IMR-90 (cell line): ENCODE results near the gene MAOA. TPM values are rescaled to one million over a fixed set of nuclear protein-coding genes. Genes with fewer than 3 reads are reported as not detected.

Source experiments
- ATAC-seq: fragments of 200-7000 bp; cut with Tn5 transposase; 2 replicates; pipeline ENCODE4 v1.9.1; 2020; ENCODE audit warnings: low read depth, mild to moderate bottlenecking, moderate library complexity
- BruUV-seq: library from RNA; stranded (reverse); fragments of 400-500 nt; replicated peaks from 2 replicates; lab custom pipeline; 2021; lab: Mats Ljungman, UMichigan
- CTCF ChIA-PET: fragments of 300-600 bp; formaldehyde crosslinking; extraction: SDS; loops from one replicate; lab custom pipeline; 2021; ENCODE audit warnings: antibody characterized with exemption; lab: Yijun Ruan, JAX
- POLR2A ChIA-PET: fragments of 300-600 bp; sonication (Branson Sonifier 250); formaldehyde crosslinking; loops from one replicate; lab custom pipeline; 2022; ENCODE audit warnings: antibody characterized with exemption; ENCODE audit not compliant: unreplicated experiment; lab: Charles Lee
- DNase-seq: peaks from one replicate; pipeline ENCODE4 v3.0.0; 2013
- H2AFZ ChIP-seq: replicated peaks from 2 replicates; pipeline ENCODE3; 2013; ENCODE audit warnings: low read length, mild to moderate bottlenecking; ENCODE audit not compliant: poor library complexity
- H2AK5ac ChIP-seq: 2 replicates; pipeline ENCODE4 v1.6.1; 2013; ENCODE audit warnings: low read depth, low read length, inconsistent platforms
- H2AK9ac ChIP-seq: replicated peaks from 2 replicates; pipeline ENCODE3; 2013; ENCODE audit warnings: mild to moderate bottlenecking, low read depth, low read length, moderate library complexity; ENCODE audit not compliant: poor library complexity
- H2BK120ac ChIP-seq: 2 replicates; pipeline ENCODE4 v1.6.1; 2013; ENCODE audit warnings: low read depth, low read length, inconsistent platforms
- H2BK15ac ChIP-seq: 3 replicates; pipeline ENCODE4 v1.6.1; 2013; ENCODE audit warnings: low read depth, low read length, inconsistent platforms
- H2BK20ac ChIP-seq: 2 replicates; pipeline ENCODE4 v1.6.1; 2013; ENCODE audit warnings: low read depth, mild to moderate bottlenecking, inconsistent platforms, low read length, moderate library complexity
- H2BK5ac ChIP-seq: 2 replicates; pipeline ENCODE4 v1.6.1; 2013; ENCODE audit warnings: mild to moderate bottlenecking, low read depth, low read length, inconsistent platforms; ENCODE audit not compliant: poor library complexity, severe bottlenecking
- H3K14ac ChIP-seq: replicated peaks from 2 replicates; pipeline ENCODE4 v1.6.1; 2013; ENCODE audit warnings: low read depth, low read length, inconsistent platforms
- H3K18ac ChIP-seq: 2 replicates; pipeline ENCODE4 v1.6.1; 2013; ENCODE audit warnings: low read depth, low read length, control low read depth
- H3K23ac ChIP-seq: 2 replicates; pipeline ENCODE4 v1.6.1; 2013; ENCODE audit warnings: low read depth, low read length, inconsistent platforms
- H3K27ac ChIP-seq: 2 replicates; pipeline ENCODE4 v1.5.1; 2013; ENCODE audit warnings: mild to moderate bottlenecking, control low read depth, low read length; ENCODE audit not compliant: insufficient read depth
- H3K27me3 ChIP-seq: 2 replicates; pipeline ENCODE4 v1.6.1; 2013; ENCODE audit warnings: low read length; ENCODE audit not compliant: control insufficient read depth, insufficient read depth
- H3K36me3 ChIP-seq: 2 replicates; pipeline ENCODE4 v1.6.1; 2013; ENCODE audit warnings: low read length, mixed read lengths; ENCODE audit not compliant: control insufficient read depth, insufficient read depth
- H3K4ac ChIP-seq: 2 replicates; pipeline ENCODE4 v1.6.1; 2013; ENCODE audit warnings: low read depth, low read length, inconsistent platforms
- H3K4me1 ChIP-seq: 2 replicates; pipeline ENCODE4 v1.6.1; 2013; ENCODE audit warnings: low read length, mixed read lengths; ENCODE audit not compliant: control insufficient read depth, insufficient read depth
- H3K4me2 ChIP-seq: 2 replicates; pipeline ENCODE4 v1.6.1; 2013; ENCODE audit warnings: low read depth, mild to moderate bottlenecking, control low read depth, low read length, moderate library complexity
- H3K4me3 ChIP-seq: 2 replicates; pipeline ENCODE4 v1.5.1; 2013; ENCODE audit warnings: low read depth, mild to moderate bottlenecking, control low read depth, low read length, moderate library complexity; ENCODE audit not compliant: insufficient read depth
- H3K56ac ChIP-seq: 2 replicates; pipeline ENCODE4 v1.6.1; 2013; ENCODE audit warnings: low read length, inconsistent platforms; ENCODE audit not compliant: insufficient read depth; ENCODE audit errors: extremely low read depth
- H3K79me1 ChIP-seq, 2 experiments: 2 replicates each; pipeline ENCODE4 v1.6.1; 2013; ENCODE audit warnings: low read length in 2 of 2, inconsistent platforms in 1 of 2, low read depth in 1 of 2
- H3K9ac ChIP-seq: 2 replicates; pipeline ENCODE4 v1.6.1; 2013; ENCODE audit warnings: low read depth, low read length, control low read depth
- H3K9me1 ChIP-seq: 2 replicates; pipeline ENCODE4 v1.6.1; 2013; ENCODE audit warnings: low read length, inconsistent platforms; ENCODE audit not compliant: insufficient read depth
- H3K9me3 ChIP-seq: 2 replicates; pipeline ENCODE4 v1.6.1; 2013; ENCODE audit warnings: low read length; ENCODE audit not compliant: control insufficient read depth, insufficient read depth
- H4K20me1 ChIP-seq: 2 replicates; pipeline ENCODE4 v1.6.1; 2013; ENCODE audit warnings: low read length, inconsistent platforms; ENCODE audit not compliant: insufficient read depth
- H4K5ac ChIP-seq: 2 replicates; pipeline ENCODE4 v1.6.1; 2013; ENCODE audit warnings: mild to moderate bottlenecking, low read depth, low read length, control low read depth
- H4K8ac ChIP-seq, 2 experiments: 2 replicates each; pipeline ENCODE4 v1.6.1; 2013; ENCODE audit warnings: low read depth in 2 of 2, low read length in 2 of 2, control low read depth in 1 of 2, inconsistent platforms in 1 of 2
- H4K91ac ChIP-seq: 2 replicates; pipeline ENCODE4 v1.6.1; 2013; ENCODE audit warnings: low read depth, low read length, inconsistent platforms; ENCODE audit not compliant: insufficient read depth
- BHLHE40 ChIP-seq: fragments of 150-350 bp; IDR thresholded peaks from 2 replicates; pipeline ENCODE4 v1.6.1; 2016; ENCODE audit warnings: mild to moderate bottlenecking, low read depth, low read length
- CHD1 ChIP-seq: IDR thresholded peaks from 2 replicates; pipeline ENCODE4 v1.6.1; 2012; ENCODE audit warnings: low read depth, low read length, improper control_type of control experiment
- CTCF ChIP-seq: conservative IDR thresholded peaks from 2 replicates; pipeline ENCODE4 v1.5.1; 2012; ENCODE audit warnings: mild to moderate bottlenecking, low read depth, low read length, improper control_type of control experiment
- ELK1 ChIP-seq: fragments of 150-350 bp; IDR thresholded peaks from 2 replicates; pipeline ENCODE4 v1.6.1; 2016; ENCODE audit warnings: low read depth, mild to moderate bottlenecking, low read length, moderate library complexity, borderline replicate concordance
- FOS ChIP-seq: fragments of 150-350 bp; IDR thresholded peaks from 2 replicates; pipeline ENCODE4 v1.6.1; 2016; ENCODE audit warnings: low read depth, low read length
- MAFK ChIP-seq: IDR thresholded peaks from 2 replicates; pipeline ENCODE4 v1.6.1; 2012; ENCODE audit warnings: low read depth, low read length, improper control_type of control experiment
- MAZ ChIP-seq: IDR thresholded peaks from 2 replicates; pipeline ENCODE4 v1.6.1; 2012; ENCODE audit warnings: low read depth, mild to moderate bottlenecking, low read length, improper control_type of control experiment, moderate library complexity, borderline replicate concordance
- MXI1 ChIP-seq: IDR thresholded peaks from 2 replicates; pipeline ENCODE4 v1.6.1; 2012; ENCODE audit warnings: low read depth, mild to moderate bottlenecking, low read length, moderate library complexity, borderline replicate concordance
- NFE2L2 ChIP-seq: fragments of 150-350 bp; IDR thresholded peaks from 2 replicates; pipeline ENCODE4 v1.6.1; 2016; ENCODE audit warnings: low read depth, mild to moderate bottlenecking, low read length
- POLR2A ChIP-seq: IDR thresholded peaks from 2 replicates; pipeline ENCODE4 v1.6.1; 2012; ENCODE audit warnings: mild to moderate bottlenecking, low read depth, low read length
- RAD21 ChIP-seq: IDR thresholded peaks from 2 replicates; pipeline ENCODE4 v1.6.1; 2012; ENCODE audit warnings: low read length, improper control_type of control experiment
- RCOR1 ChIP-seq: IDR thresholded peaks from 2 replicates; pipeline ENCODE4 v1.6.1; 2012; ENCODE audit warnings: mild to moderate bottlenecking, low read length, improper control_type of control experiment; ENCODE audit not compliant: insufficient replicate concordance
- RFX5 ChIP-seq: IDR thresholded peaks from 2 replicates; pipeline ENCODE4 v1.8.0; 2012; ENCODE audit warnings: low read depth, mild to moderate bottlenecking, low read length, moderate library complexity
- SMC3 ChIP-seq: fragments of 150-350 bp; IDR thresholded peaks from 2 replicates; pipeline ENCODE4 v1.6.1; 2016; ENCODE audit warnings: low read depth, mild to moderate bottlenecking, antibody characterized with exemption, low read length, moderate library complexity
- USF2 ChIP-seq: fragments of 150-350 bp; IDR thresholded peaks from 2 replicates; pipeline ENCODE4 v1.6.1; 2017; ENCODE audit warnings: mild to moderate bottlenecking, antibody characterized with exemption, low read length, low read depth
- WGBS, 2 experiments: methylation state at CpG; one replicate each; pipeline versions ENCODE4 v1.1.5 to v1.1.7; 2013; ENCODE audit warnings: missing lambda C conversion rate in 2 of 2; ENCODE audit not compliant: insufficient read length in 1 of 2; ENCODE audit errors: extremely low coverage in 2 of 2; 5-methylcytosine and 5-hydroxymethylcytosine counted together
- dilution Hi-C: fragments of 300-500 bp; cut with HindIII; formaldehyde crosslinking; loops from one replicate; pipeline ENCODE4 v1.14.3; 2018; ENCODE audit warnings: low sequenced_read_pairs; ENCODE audit not compliant: unreplicated experiment
- in situ Hi-C: fragments of 300-500 bp; cut with MboI; formaldehyde crosslinking; loops from 3 replicates; pipeline ENCODE4 v1.14.3; 2019; ENCODE audit warnings: low sequenced_read_pairs, inconsistent platforms, mixed read lengths
- intact Hi-C: fragments of 100-400 bp; cut with micrococcal nuclease; formaldehyde crosslinking; loops from 2 replicates; pipeline ENCODE4 v1.10.0; 2022
- polyA plus RNA-seq, 3 experiments: library from polyadenylated mRNA; depleted of rRNA; stranded (reverse); fragments of >200 nt; gene quantifications; 2 replicates each; pipeline ENCODE4 v1.2.3, GENCODE V29; 2012; ENCODE audit warnings: low replicate concordance in 1 of 3
- total RNA-seq: library from RNA; depleted of rRNA; stranded (reverse); fragments of >200 nt; gene quantifications from 2 replicates; pipeline ENCODE4 v1.2.3, GENCODE V29; 2012

The MAOA gene
- total and polyA plus RNA-seq, 2 of the 4 experiments (the other 2 are of a cell fraction): 0.14 to 0.36 TPM

- H3K9me3 ChIP-seq: no peaks in the 10 kb centered on the region
- no peak overlapping the region for H2BK15ac ChIP-seq
- H4K20me1 ChIP-seq: no peaks in the 10 kb centered on the region
- H3K4ac ChIP-seq: no peak overlapping the region
- H3K56ac ChIP-seq: no peak overlapping the region
- H2BK5ac ChIP-seq: no peak overlapping the region
- H3K14ac ChIP-seq: no peak overlapping the region
- H3K4me1 ChIP-seq: no peaks in the 10 kb centered on the region
- no peaks in the 10 kb centered on the region for H3K79me1 ChIP-seq
- in situ Hi-C loops: no loop called here
- H3K36me3 ChIP-seq: no peaks in the 10 kb centered on the region
- H3K4me3 ChIP-seq: no peak overlapping the region
- no peak overlapping the region for H4K8ac ChIP-seq
- no peak overlapping the region for H2AK9ac ChIP-seq
- BruUV-seq: no TSS peak
- H3K9me1 ChIP-seq: no peaks in the 10 kb centered on the region
- intact Hi-C loops: no loop called here
- no peak overlapping the region for H3K4me2 ChIP-seq
- ATAC-seq (no peak), DNase-seq (no peak)
- no peak overlapping the region for H2BK120ac ChIP-seq
- H3K9ac ChIP-seq: no peak overlapping the region
- no peak overlapping the region for H2BK20ac ChIP-seq
- POLR2A ChIA-PET: no interaction called here
- H3K23ac ChIP-seq: no peak overlapping the region
- no peak overlapping the region for H2AK5ac ChIP-seq
- no peak overlapping the region for H4K91ac ChIP-seq
- CTCF ChIA-PET: no interaction called here
- no peaks in the 10 kb centered on the region; the same call in 1 of the 2 replicates for H3K27me3 ChIP-seq
- H4K5ac ChIP-seq: no peak overlapping the region
- H3K18ac ChIP-seq: no peak overlapping the region
- dilution Hi-C loops: no loop called here
- H3K27ac ChIP-seq: no peak overlapping the region
- H2AFZ ChIP-seq: no peak overlapping the region
- 0% methylated on average over 1 of the region's 3 CpGs; no CpG with 5 or more reads in 1 of the 2 experiments for WGBS, 2 experiments
- TF ChIP-seq SMC3 (no peak), NFE2L2 (no peak), RCOR1 (no peak), MXI1 (no peak), CTCF (no peak), USF2 (no peak), ELK1 (no peak), RFX5 (no peak), MAFK (no peak), POLR2A (no peak), FOS (no peak), MAZ (no peak), CHD1 (no peak), BHLHE40 (no peak), RAD21 (no peak)
Measured at GRCh38 chrX:43618366-43619205, 37.5 kb upstream of the MAOA start.
